GM18511 (cell line): ENCODE results near the gene GCKR.

ENCODE experiments used
- ATAC-seq: cut with Tn5 transposase; IDR thresholded peaks from one replicate; pipeline ENCODE4 v1.9.1; 2021; ENCODE audit warnings: mild to moderate bottlenecking, moderate library complexity; ENCODE audit not compliant: unreplicated experiment

Gene GCKR

GRCh38 chr2:27571197-27571596, 74.6 kb downstream of the GCKR start:
- no peak for ATAC-seq

- no peak for ATAC-seq
These were observed 75.0 kb downstream of the GCKR start for GRCh38 chr2:27571681-27572080.

GRCh38 chr2:27572439-27572838, 75.8 kb downstream of the GCKR start:
- ATAC-seq = no peak

GRCh38 chr2:27572998-27573429, 76.4 kb downstream of the GCKR start:
- ATAC-seq = no peak
